Upper lobe of left lung (tissue), 4 donors: ENCODE results near the gene E2F8.

Source experiments
- CTCF ChIP-seq, 6 experiments: fragments of 450-650 bp in 4 of 6; fragments of 200-600 bp in 2 of 6; sonication (generic) in 2 of 6; IDR thresholded peaks; one replicate each; pipeline ENCODE4 v1.5.1; 2016 to 2019; ENCODE audit warnings: antibody characterized with exemption in 6 of 6
- EP300 ChIP-seq, 4 donors: sonication (generic); formaldehyde crosslinking; IDR thresholded peaks; one replicate each; pipeline ENCODE4 v1.5.1; 2017; ENCODE audit warnings: antibody characterized with exemption in 4 of 4, control low read depth in 2 of 4
- POLR2A ChIP-seq, 4 donors: fragments of 450-650 bp; IDR thresholded peaks; one replicate each; pipeline ENCODE4 v1.5.1; 2016 to 2017; ENCODE audit warnings: antibody characterized with exemption in 4 of 4, mild to moderate bottlenecking in 2 of 4
- POLR2AphosphoS5 ChIP-seq, 2 donors: sonication (generic); formaldehyde crosslinking; IDR thresholded peaks; one replicate each; pipeline ENCODE4 v1.5.1; 2017; ENCODE audit warnings: antibody characterized with exemption in 2 of 2

DNA sequence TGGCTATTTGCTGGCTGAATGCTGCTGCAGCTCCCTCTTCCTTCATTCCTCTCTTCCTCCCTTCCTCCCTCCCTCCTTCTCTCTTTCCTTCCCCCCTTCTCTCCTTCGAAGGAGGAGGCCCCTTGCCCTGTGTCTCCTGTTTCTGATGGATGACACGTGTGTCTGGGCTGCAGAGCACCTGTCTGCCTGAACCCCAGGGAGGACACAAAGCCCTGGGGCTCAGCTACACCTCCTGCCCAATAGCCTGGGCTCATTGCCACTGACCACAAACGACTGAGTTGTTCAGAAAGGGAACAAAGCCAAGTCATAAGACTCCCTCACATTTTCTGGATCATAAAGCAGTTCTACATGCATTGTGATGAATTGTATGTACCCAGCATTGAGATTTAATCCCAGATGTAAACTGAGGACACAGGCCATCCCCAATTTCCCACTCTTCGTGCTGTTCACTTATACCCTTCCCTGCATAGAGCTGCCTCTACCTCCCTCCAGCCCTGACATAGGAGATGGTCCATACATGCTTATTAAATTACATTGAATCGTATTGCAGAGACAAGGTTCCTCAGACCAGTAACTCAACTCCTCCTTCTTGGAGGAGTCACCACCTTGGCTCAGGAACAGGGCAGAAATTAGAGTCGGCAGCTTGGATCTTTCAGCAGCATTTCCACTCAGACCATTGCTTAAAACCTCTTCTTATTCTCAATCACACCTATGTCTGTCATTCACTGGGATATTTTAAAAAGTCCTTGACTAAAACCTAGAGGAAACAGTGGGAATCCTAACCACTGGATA is 40.1 kb downstream of the E2F8 start:
- TF ChIP-seq POLR2A (IDR thresholded peaks at IDR 0.05), result no peak
- no peak for TF ChIP-seq CTCF (IDR thresholded peaks at IDR 0.05)
- TF ChIP-seq EP300 (IDR thresholded peaks at IDR 0.05), result no peak
- no peak for TF ChIP-seq POLR2AphosphoS5 (IDR thresholded peaks at IDR 0.05)
